ENCODE measurements around the gene C3orf38.
A peak's percentile ranks its signal among the peaks of the same experiment; 100 is the strongest.

Gene C3orf38

GRCh38 chr3:88141458-88142083, 8.2 kb upstream of the C3orf38 start:
- no peaks in the 10 kb centered on the region for H3K9me3 ChIP-seq (ENCODE audit: low read length)
- H3K4me1 ChIP-seq (ENCODE audit: insufficient read depth, low read length): no peaks in the 10 kb centered on the region
- peaks cover 42% of the 10 kb centered on the region for H3K36me3 ChIP-seq (ENCODE audit: insufficient read depth, low read length)
- no peak overlapping the region for H3K4me3 ChIP-seq (ENCODE audit: low read length)
- no peaks in the 10 kb centered on the region for H3K27me3 ChIP-seq (ENCODE audit: insufficient read depth, low read length)
- H2AFZ ChIP-seq (ENCODE audit: low read depth, low read length): no peak overlapping the region

GRCh38 chr3:88142094-88142624, 7.6 kb upstream of the C3orf38 start:
- H3K27me3 ChIP-seq (ENCODE audit: insufficient read depth, low read length): no peaks in the 10 kb centered on the region
- H3K9me3 ChIP-seq (ENCODE audit: low read length): no peaks in the 10 kb centered on the region
- H3K36me3 ChIP-seq (ENCODE audit: insufficient read depth, low read length): peaks cover 41% of the 10 kb centered on the region
- no peak overlapping the region for H2AFZ ChIP-seq (ENCODE audit: low read depth, low read length)
- H3K4me1 ChIP-seq (ENCODE audit: insufficient read depth, low read length): no peaks in the 10 kb centered on the region
- no peak overlapping the region for H3K4me3 ChIP-seq (ENCODE audit: low read length)

- peaks cover 20% of the 10 kb centered on the region for H3K4me1 ChIP-seq (ENCODE audit: insufficient read depth, low read length)
- H3K36me3 ChIP-seq (ENCODE audit: insufficient read depth, low read length): no peaks in the 10 kb centered on the region
- no peaks in the 10 kb centered on the region for H3K27me3 ChIP-seq (ENCODE audit: insufficient read depth, low read length)
- H2AFZ ChIP-seq (ENCODE audit: low read depth, low read length): no peak overlapping the region
- no peak overlapping the region for H3K4me3 ChIP-seq (ENCODE audit: low read length)
- H3K9me3 ChIP-seq (ENCODE audit: low read length): no peaks in the 10 kb centered on the region
Measured at GRCh38 chr3:88147261-88147660, 2.5 kb upstream of the C3orf38 start.

- Histone ChIP-seq H3K9me3 (ENCODE audit: low read length) (no peaks in the 10 kb centered on the region), H3K36me3 (ENCODE audit: insufficient read depth, low read length) (peaks cover 7% of the 10 kb centered on the region), H2AFZ (ENCODE audit: low read depth, low read length) (no peak overlapping the region), H3K4me3 (ENCODE audit: low read length) (peak overlapping the region; percentile 88), H3K27me3 (ENCODE audit: insufficient read depth, low read length) (no peaks in the 10 kb centered on the region), H3K4me1 (ENCODE audit: insufficient read depth, low read length) (peaks cover 20% of the 10 kb centered on the region)
Measured at GRCh38 chr3:88148651-88149050, 1.1 kb upstream of the C3orf38 start.

- H3K27me3 ChIP-seq (ENCODE audit: insufficient read depth, low read length): no peaks in the 10 kb centered on the region
- H3K4me1 ChIP-seq (ENCODE audit: insufficient read depth, low read length): peaks cover 20% of the 10 kb centered on the region
- H3K36me3 ChIP-seq (ENCODE audit: insufficient read depth, low read length): peaks cover 12% of the 10 kb centered on the region
- H2AFZ ChIP-seq (ENCODE audit: low read depth, low read length): no peak overlapping the region
- H3K4me3 ChIP-seq (ENCODE audit: low read length): peak overlapping the region; percentile 88
- no peaks in the 10 kb centered on the region for H3K9me3 ChIP-seq (ENCODE audit: low read length)
Measured at GRCh38 chr3:88149101-88149508, 654 bp upstream of the C3orf38 start.

- Histone ChIP-seq H3K27me3 (ENCODE audit: insufficient read depth, low read length) (no peaks in the 10 kb centered on the region), H3K4me3 (ENCODE audit: low read length) (peak overlapping the region; percentile 88), H3K9me3 (ENCODE audit: low read length) (no peaks in the 10 kb centered on the region), H3K4me1 (ENCODE audit: insufficient read depth, low read length) (peaks cover 20% of the 10 kb centered on the region), H2AFZ (ENCODE audit: low read depth, low read length) (no peak overlapping the region), H3K36me3 (ENCODE audit: insufficient read depth, low read length) (peaks cover 24% of the 10 kb centered on the region)
Measured at GRCh38 chr3:88150371-88150770, 612 bp downstream of the C3orf38 start.

GRCh38 chr3:88150806-88151205, 1.0 kb downstream of the C3orf38 start:
- H3K27me3 ChIP-seq (ENCODE audit: insufficient read depth, low read length): no peaks in the 10 kb centered on the region
- peaks cover 20% of the 10 kb centered on the region for H3K4me1 ChIP-seq (ENCODE audit: insufficient read depth, low read length)
- no peaks in the 10 kb centered on the region for H3K9me3 ChIP-seq (ENCODE audit: low read length)
- H3K36me3 ChIP-seq (ENCODE audit: insufficient read depth, low read length): peaks cover 28% of the 10 kb centered on the region
- no peak overlapping the region for H2AFZ ChIP-seq (ENCODE audit: low read depth, low read length)
- H3K4me3 ChIP-seq (ENCODE audit: low read length): peak overlapping the region; percentile 88

GRCh38 chr3:88151358-88151757, 1.6 kb downstream of the C3orf38 start:
- Histone ChIP-seq H3K27me3 (ENCODE audit: insufficient read depth, low read length) (no peaks in the 10 kb centered on the region), H2AFZ (ENCODE audit: low read depth, low read length) (no peak overlapping the region), H3K4me3 (ENCODE audit: low read length) (peak overlapping the region; percentile 88), H3K4me1 (ENCODE audit: insufficient read depth, low read length) (peaks cover 20% of the 10 kb centered on the region), H3K9me3 (ENCODE audit: low read length) (peaks cover under 1% of the 10 kb centered on the region), H3K36me3 (ENCODE audit: insufficient read depth, low read length) (peaks cover 33% of the 10 kb centered on the region)

- Histone ChIP-seq H2AFZ (ENCODE audit: low read depth, low read length) (no peak overlapping the region), H3K4me3 (ENCODE audit: low read length) (no peak overlapping the region), H3K36me3 (ENCODE audit: insufficient read depth, low read length) (peaks cover 48% of the 10 kb centered on the region), H3K4me1 (ENCODE audit: insufficient read depth, low read length) (peaks cover 21% of the 10 kb centered on the region), H3K27me3 (ENCODE audit: insufficient read depth, low read length) (no peaks in the 10 kb centered on the region), H3K9me3 (ENCODE audit: low read length) (peaks cover 2% of the 10 kb centered on the region)
Measured at GRCh38 chr3:88152841-88153240, 3.1 kb downstream of the C3orf38 start.

- Histone ChIP-seq H2AFZ (ENCODE audit: low read depth, low read length) (no peak overlapping the region), H3K9me3 (ENCODE audit: low read length) (no peaks in the 10 kb centered on the region), H3K4me3 (ENCODE audit: low read length) (no peak overlapping the region), H3K4me1 (ENCODE audit: insufficient read depth, low read length) (no peaks in the 10 kb centered on the region), H3K27me3 (ENCODE audit: insufficient read depth, low read length) (no peaks in the 10 kb centered on the region), H3K36me3 (ENCODE audit: insufficient read depth, low read length) (peaks cover 16% of the 10 kb centered on the region)
Measured at GRCh38 chr3:88166419-88166971, 16.7 kb downstream of the C3orf38 start.

- no peaks in the 10 kb centered on the region for H3K9me3 ChIP-seq (ENCODE audit: low read length)
- H3K36me3 ChIP-seq (ENCODE audit: insufficient read depth, low read length): peaks cover 11% of the 10 kb centered on the region
- H3K4me1 ChIP-seq (ENCODE audit: insufficient read depth, low read length): no peaks in the 10 kb centered on the region
- H3K4me3 ChIP-seq (ENCODE audit: low read length): no peak overlapping the region
- H3K27me3 ChIP-seq (ENCODE audit: insufficient read depth, low read length): no peaks in the 10 kb centered on the region
- H2AFZ ChIP-seq (ENCODE audit: low read depth, low read length): no peak overlapping the region
Measured at GRCh38 chr3:88167173-88167572, 17.4 kb downstream of the C3orf38 start.

GRCh38 chr3:88167704-88168103, 17.9 kb downstream of the C3orf38 start:
- Histone ChIP-seq H2AFZ (ENCODE audit: low read depth, low read length) (no peak overlapping the region), H3K36me3 (ENCODE audit: insufficient read depth, low read length) (peaks cover 5% of the 10 kb centered on the region), H3K9me3 (ENCODE audit: low read length) (no peaks in the 10 kb centered on the region), H3K27me3 (ENCODE audit: insufficient read depth, low read length) (no peaks in the 10 kb centered on the region), H3K4me1 (ENCODE audit: insufficient read depth, low read length) (no peaks in the 10 kb centered on the region), H3K4me3 (ENCODE audit: low read length) (no peak overlapping the region)

GRCh38 chr3:88168171-88168570, 18.4 kb downstream of the C3orf38 start:
- H3K36me3 ChIP-seq (ENCODE audit: insufficient read depth, low read length): peaks cover 3% of the 10 kb centered on the region
- no peaks in the 10 kb centered on the region for H3K9me3 ChIP-seq (ENCODE audit: low read length)
- no peaks in the 10 kb centered on the region for H3K4me1 ChIP-seq (ENCODE audit: insufficient read depth, low read length)
- H2AFZ ChIP-seq (ENCODE audit: low read depth, low read length): no peak overlapping the region
- no peak overlapping the region for H3K4me3 ChIP-seq (ENCODE audit: low read length)
- H3K27me3 ChIP-seq (ENCODE audit: insufficient read depth, low read length): no peaks in the 10 kb centered on the region
